Measurements from ENCODE around the gene VPS13C.

GRCh38 chr15:62109437-62109836, 49.2 kb upstream of the VPS13C start:
- TF ChIP-seq CTCF (IDR thresholded peaks at IDR 0.05), result no peak
- no peak for TF ChIP-seq REST (IDR thresholded peaks at IDR 0.05; ENCODE audit: insufficient read depth in 1 of 2, low read depth in 2 of 2, low read length in 1 of 2)
- no peak for TF ChIP-seq POLR2AphosphoS5 (IDR thresholded peaks at IDR 0.05; ENCODE audit: low read depth, low read length)
- TF ChIP-seq SIN3A (IDR thresholded peaks at IDR 0.05; ENCODE audit: borderline replicate concordance, insufficient read depth, low read depth, low read length), result no peak
- TF ChIP-seq TCF7L2 (IDR thresholded peaks at IDR 0.05; ENCODE audit: low read depth, low read length), result no peak
